ENCODE measurements around the gene GABBR2. TPM values are rescaled to one million over a fixed set of nuclear protein-coding genes. Genes with fewer than 3 reads are reported as not detected.
A peak's percentile ranks its signal among the peaks of the same experiment; 100 is the strongest.

Gene GABBR2
- total and polyA plus RNA-seq, 9 of the 15 experiments (the other 6 are each of a cell fraction or from before 2014, with no cell fraction given) = 0.15 to 1.9 (median 0.32) TPM

- TF ChIP-seq, protein P1, sequence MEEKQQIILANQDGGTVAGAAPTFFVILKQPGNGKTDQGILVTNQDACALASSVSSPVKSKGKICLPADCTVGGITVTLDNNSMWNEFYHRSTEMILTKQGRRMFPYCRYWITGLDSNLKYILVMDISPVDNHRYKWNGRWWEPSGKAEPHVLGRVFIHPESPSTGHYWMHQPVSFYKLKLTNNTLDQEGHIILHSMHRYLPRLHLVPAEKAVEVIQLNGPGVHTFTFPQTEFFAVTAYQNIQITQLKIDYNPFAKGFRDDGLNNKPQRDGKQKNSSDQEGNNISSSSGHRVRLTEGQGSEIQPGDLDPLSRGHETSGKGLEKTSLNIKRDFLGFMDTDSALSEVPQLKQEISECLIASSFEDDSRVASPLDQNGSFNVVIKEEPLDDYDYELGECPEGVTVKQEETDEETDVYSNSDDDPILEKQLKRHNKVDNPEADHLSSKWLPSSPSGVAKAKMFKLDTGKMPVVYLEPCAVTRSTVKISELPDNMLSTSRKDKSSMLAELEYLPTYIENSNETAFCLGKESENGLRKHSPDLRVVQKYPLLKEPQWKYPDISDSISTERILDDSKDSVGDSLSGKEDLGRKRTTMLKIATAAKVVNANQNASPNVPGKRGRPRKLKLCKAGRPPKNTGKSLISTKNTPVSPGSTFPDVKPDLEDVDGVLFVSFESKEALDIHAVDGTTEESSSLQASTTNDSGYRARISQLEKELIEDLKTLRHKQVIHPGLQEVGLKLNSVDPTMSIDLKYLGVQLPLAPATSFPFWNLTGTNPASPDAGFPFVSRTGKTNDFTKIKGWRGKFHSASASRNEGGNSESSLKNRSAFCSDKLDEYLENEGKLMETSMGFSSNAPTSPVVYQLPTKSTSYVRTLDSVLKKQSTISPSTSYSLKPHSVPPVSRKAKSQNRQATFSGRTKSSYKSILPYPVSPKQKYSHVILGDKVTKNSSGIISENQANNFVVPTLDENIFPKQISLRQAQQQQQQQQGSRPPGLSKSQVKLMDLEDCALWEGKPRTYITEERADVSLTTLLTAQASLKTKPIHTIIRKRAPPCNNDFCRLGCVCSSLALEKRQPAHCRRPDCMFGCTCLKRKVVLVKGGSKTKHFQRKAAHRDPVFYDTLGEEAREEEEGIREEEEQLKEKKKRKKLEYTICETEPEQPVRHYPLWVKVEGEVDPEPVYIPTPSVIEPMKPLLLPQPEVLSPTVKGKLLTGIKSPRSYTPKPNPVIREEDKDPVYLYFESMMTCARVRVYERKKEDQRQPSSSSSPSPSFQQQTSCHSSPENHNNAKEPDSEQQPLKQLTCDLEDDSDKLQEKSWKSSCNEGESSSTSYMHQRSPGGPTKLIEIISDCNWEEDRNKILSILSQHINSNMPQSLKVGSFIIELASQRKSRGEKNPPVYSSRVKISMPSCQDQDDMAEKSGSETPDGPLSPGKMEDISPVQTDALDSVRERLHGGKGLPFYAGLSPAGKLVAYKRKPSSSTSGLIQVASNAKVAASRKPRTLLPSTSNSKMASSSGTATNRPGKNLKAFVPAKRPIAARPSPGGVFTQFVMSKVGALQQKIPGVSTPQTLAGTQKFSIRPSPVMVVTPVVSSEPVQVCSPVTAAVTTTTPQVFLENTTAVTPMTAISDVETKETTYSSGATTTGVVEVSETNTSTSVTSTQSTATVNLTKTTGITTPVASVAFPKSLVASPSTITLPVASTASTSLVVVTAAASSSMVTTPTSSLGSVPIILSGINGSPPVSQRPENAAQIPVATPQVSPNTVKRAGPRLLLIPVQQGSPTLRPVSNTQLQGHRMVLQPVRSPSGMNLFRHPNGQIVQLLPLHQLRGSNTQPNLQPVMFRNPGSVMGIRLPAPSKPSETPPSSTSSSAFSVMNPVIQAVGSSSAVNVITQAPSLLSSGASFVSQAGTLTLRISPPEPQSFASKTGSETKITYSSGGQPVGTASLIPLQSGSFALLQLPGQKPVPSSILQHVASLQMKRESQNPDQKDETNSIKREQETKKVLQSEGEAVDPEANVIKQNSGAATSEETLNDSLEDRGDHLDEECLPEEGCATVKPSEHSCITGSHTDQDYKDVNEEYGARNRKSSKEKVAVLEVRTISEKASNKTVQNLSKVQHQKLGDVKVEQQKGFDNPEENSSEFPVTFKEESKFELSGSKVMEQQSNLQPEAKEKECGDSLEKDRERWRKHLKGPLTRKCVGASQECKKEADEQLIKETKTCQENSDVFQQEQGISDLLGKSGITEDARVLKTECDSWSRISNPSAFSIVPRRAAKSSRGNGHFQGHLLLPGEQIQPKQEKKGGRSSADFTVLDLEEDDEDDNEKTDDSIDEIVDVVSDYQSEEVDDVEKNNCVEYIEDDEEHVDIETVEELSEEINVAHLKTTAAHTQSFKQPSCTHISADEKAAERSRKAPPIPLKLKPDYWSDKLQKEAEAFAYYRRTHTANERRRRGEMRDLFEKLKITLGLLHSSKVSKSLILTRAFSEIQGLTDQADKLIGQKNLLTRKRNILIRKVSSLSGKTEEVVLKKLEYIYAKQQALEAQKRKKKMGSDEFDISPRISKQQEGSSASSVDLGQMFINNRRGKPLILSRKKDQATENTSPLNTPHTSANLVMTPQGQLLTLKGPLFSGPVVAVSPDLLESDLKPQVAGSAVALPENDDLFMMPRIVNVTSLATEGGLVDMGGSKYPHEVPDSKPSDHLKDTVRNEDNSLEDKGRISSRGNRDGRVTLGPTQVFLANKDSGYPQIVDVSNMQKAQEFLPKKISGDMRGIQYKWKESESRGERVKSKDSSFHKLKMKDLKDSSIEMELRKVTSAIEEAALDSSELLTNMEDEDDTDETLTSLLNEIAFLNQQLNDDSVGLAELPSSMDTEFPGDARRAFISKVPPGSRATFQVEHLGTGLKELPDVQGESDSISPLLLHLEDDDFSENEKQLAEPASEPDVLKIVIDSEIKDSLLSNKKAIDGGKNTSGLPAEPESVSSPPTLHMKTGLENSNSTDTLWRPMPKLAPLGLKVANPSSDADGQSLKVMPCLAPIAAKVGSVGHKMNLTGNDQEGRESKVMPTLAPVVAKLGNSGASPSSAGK (IDR thresholded peaks at IDR 0.05) = peak; percentile 42; the same call in 1 of the 2 replicates
- no peak for TF ChIP-seq ZNF408 (CRISPR knock-in tag; IDR thresholded peaks at IDR 0.05; ENCODE audit: low read depth)
- TF ChIP-seq MTA3 (IDR thresholded peaks at IDR 0.05; ENCODE audit: borderline replicate concordance) = 0 out of 2 replicates have a peak, but pooled peaks have one; percentile 31
- peak; percentile 23; the same call in 1 of the 2 replicates for TF ChIP-seq SPI1 (IDR thresholded peaks at IDR 0.05; ENCODE audit: borderline replicate concordance, low read depth, low read length)
- TF ChIP-seq KLF13 (tag; IDR thresholded peaks at IDR 0.05; ENCODE audit: borderline replicate concordance, low read depth) = no peak
- TF ChIP-seq CXXC5 (CRISPR knock-in tag; IDR thresholded peaks at IDR 0.05) = peak; percentile 75
- no peak for TF ChIP-seq TCF7L2 (IDR thresholded peaks at IDR 0.05; ENCODE audit: low read depth, low read length)
- peak; percentile 63 for TF ChIP-seq BRD9 (IDR thresholded peaks at IDR 0.05; ENCODE audit: low read depth, partially characterized antibody)
- TF ChIP-seq CREM (IDR thresholded peaks at IDR 0.05; ENCODE audit: low read depth) = no peak
- TF ChIP-seq SMARCA4 (IDR thresholded peaks at IDR 0.05) = 0 out of 2 replicates have a peak, but pooled peaks have one; percentile 37
- TF ChIP-seq CAMTA2 (CRISPR knock-in tag; conservative IDR thresholded peaks at IDR 0.05) = no peak
- no peak for TF ChIP-seq HEY1 (CRISPR knock-in tag; IDR thresholded peaks at IDR 0.05; ENCODE audit: borderline replicate concordance)
- TF ChIP-seq VEZF1 (CRISPR knock-in tag; IDR thresholded peaks at IDR 0.05) = peak; percentile 54
- TF ChIP-seq U2AF2 (optimal IDR thresholded peaks at IDR 0.05; ENCODE audit: low read depth, low read length) = no peak
- no peak for TF ChIP-seq ZNF445 (CRISPR knock-in tag; IDR thresholded peaks at IDR 0.05; ENCODE audit: low read depth)
- no peak for TF ChIP-seq MXI1 (IDR thresholded peaks at IDR 0.05; ENCODE audit: low read depth, low read length)
Measured at GRCh38 chr9:98429613-98430012, 279.1 kb downstream of the GABBR2 start (continued).

All from K562 (cell line).